ENCODE measurements around the gene SUCLG2. TPM values are rescaled to one million over a fixed set of nuclear protein-coding genes. Genes with fewer than 3 reads are reported as not detected.

The SUCLG2 gene
- total RNA-seq, 1 donor: 56.8 TPM

DNA sequence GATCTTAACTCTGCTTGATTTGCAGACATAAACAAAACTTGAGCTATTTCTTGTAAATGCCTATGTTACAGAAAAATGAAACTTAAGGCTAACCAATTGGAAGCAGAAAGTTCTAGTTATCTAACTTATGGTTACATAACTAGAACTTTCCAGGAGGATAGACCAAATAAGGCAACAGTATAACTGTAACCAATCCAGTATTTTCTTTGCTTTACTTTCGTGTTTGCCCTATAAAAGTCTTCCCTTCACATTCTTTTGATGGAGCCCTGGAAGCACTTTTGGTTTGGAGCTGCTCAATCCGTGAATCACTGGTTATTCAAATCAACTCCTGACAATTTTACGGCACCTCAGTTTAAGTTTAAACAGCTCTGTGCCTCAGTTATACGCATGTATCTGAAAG lies 164.6 kb downstream of the SUCLG2 start:
- no peak overlapping the region for H3K4me2 ChIP-seq (ENCODE audit: insufficient read depth, low read length)
- H3K27ac ChIP-seq (ENCODE audit: low read depth, low read length): no peak overlapping the region
- no peaks in the 10 kb centered on the region for H3K9me3 ChIP-seq (ENCODE audit: low read depth, low read length)
- no peak overlapping the region for H2AFZ ChIP-seq (ENCODE audit: low read length)
- no peak overlapping the region for H3K4me3 ChIP-seq (ENCODE audit: insufficient read depth, low read length)
- no peaks in the 10 kb centered on the region for H3K4me1 ChIP-seq (ENCODE audit: insufficient read depth, low read length)
- no peaks in the 10 kb centered on the region for H4K20me1 ChIP-seq (ENCODE audit: insufficient read depth, low read length)
- no peaks in the 10 kb centered on the region for H3K27me3 ChIP-seq (ENCODE audit: insufficient read depth, low read length)
- TF ChIP-seq, protein P1, sequence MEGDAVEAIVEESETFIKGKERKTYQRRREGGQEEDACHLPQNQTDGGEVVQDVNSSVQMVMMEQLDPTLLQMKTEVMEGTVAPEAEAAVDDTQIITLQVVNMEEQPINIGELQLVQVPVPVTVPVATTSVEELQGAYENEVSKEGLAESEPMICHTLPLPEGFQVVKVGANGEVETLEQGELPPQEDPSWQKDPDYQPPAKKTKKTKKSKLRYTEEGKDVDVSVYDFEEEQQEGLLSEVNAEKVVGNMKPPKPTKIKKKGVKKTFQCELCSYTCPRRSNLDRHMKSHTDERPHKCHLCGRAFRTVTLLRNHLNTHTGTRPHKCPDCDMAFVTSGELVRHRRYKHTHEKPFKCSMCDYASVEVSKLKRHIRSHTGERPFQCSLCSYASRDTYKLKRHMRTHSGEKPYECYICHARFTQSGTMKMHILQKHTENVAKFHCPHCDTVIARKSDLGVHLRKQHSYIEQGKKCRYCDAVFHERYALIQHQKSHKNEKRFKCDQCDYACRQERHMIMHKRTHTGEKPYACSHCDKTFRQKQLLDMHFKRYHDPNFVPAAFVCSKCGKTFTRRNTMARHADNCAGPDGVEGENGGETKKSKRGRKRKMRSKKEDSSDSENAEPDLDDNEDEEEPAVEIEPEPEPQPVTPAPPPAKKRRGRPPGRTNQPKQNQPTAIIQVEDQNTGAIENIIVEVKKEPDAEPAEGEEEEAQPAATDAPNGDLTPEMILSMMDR (IDR thresholded peaks at IDR 0.05; ENCODE audit: extremely low read depth, low read depth, low read length): no peak
- DNase-seq (ENCODE audit: insufficient read length, low spot score, missing footprints): no peak
- no peaks in the 10 kb centered on the region for H3K79me2 ChIP-seq (ENCODE audit: insufficient read depth, low read length)
- peaks cover 1% of the 10 kb centered on the region for H3K36me3 ChIP-seq (ENCODE audit: insufficient read depth, low read length)

DNA sequence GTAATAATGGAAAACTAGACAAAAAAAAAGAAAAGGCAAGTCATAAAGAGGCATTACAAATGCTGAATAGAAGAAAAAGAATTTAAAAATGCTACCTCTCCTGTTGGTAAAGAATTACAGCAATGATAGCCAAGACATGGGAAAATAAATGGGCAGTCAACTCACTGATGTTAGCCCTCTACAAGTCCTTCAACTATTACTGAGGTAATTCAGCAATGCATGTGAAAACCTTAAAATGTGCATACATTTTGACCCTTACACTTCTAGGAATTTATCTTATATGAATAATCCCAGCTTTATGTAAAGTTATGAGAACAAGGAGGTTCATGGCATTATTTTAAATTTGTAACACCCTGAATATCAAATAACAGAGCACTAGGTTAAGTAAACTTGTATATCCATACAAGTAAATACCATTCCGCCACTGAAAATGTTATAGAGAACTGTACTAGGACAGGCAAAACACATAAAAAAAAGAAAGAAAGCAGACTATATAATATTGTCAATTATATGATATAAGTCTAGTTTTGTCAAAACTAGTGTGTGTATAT lies 166.8 kb downstream of the SUCLG2 start:
- H3K79me2 ChIP-seq (ENCODE audit: insufficient read depth, low read length): no peaks in the 10 kb centered on the region
- no peaks in the 10 kb centered on the region for H3K4me1 ChIP-seq (ENCODE audit: insufficient read depth, low read length)
- DNase-seq (ENCODE audit: insufficient read length, low spot score, missing footprints): no peak
- H3K27me3 ChIP-seq (ENCODE audit: insufficient read depth, low read length): no peaks in the 10 kb centered on the region
- H3K9me3 ChIP-seq (ENCODE audit: low read depth, low read length): no peaks in the 10 kb centered on the region
- H3K36me3 ChIP-seq (ENCODE audit: insufficient read depth, low read length): no peaks in the 10 kb centered on the region
- H3K27ac ChIP-seq (ENCODE audit: low read depth, low read length): no peak overlapping the region
- H3K4me2 ChIP-seq (ENCODE audit: insufficient read depth, low read length): no peak overlapping the region
- no peak overlapping the region for H3K4me3 ChIP-seq (ENCODE audit: insufficient read depth, low read length)
- no peaks in the 10 kb centered on the region for H4K20me1 ChIP-seq (ENCODE audit: insufficient read depth, low read length)
- no peak overlapping the region for H2AFZ ChIP-seq (ENCODE audit: low read length)
- TF ChIP-seq, protein P1 (IDR thresholded peaks at IDR 0.05; ENCODE audit: extremely low read depth, low read depth, low read length): no peak

DNA sequence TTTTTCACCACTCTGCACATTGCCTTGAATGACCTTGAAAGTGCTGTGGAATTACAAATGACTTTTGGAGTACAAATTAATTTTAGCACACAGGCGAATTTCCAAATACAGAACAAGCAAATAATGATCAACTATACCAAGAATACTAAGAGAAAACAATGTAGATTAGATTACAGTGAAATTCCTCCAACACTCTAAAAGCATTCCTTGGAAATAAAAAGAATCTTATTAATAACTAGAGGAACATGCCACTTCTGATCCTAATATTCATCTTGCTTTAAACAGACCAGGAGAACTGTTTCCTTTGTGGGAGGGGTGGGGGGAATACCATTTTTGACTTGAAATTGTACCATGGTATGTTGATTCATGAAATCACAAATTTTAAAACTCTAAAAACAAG lies 167.5 kb downstream of the SUCLG2 start:
- no peak for DNase-seq (ENCODE audit: insufficient read length, low spot score, missing footprints)

DNA sequence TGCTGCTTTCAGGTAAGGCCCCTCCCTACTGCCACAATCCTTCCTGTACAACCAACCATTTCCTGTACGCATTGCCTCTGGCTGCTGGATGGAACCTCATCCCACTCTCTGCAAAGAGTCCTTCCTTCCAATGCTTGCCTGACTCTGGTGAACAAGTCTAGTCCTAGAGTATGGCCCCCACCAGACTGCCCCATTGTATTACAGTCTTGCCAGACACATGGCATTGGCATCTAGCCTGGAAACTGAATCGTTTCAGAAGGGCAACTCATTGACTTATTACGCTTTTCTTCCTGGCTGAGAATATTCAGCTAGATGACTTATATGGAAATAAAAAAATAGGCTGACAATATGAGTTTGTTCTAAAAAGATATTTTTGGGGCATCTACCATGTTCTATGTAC lies 170.3 kb downstream of the SUCLG2 start:
- Histone ChIP-seq H3K79me2 (ENCODE audit: insufficient read depth, low read length) (no peaks in the 10 kb centered on the region), H3K27me3 (ENCODE audit: insufficient read depth, low read length) (no peaks in the 10 kb centered on the region), H3K9me3 (ENCODE audit: low read depth, low read length) (no peaks in the 10 kb centered on the region), H3K36me3 (ENCODE audit: insufficient read depth, low read length) (no peaks in the 10 kb centered on the region), H3K27ac (ENCODE audit: low read depth, low read length) (no peak overlapping the region), H3K4me1 (ENCODE audit: insufficient read depth, low read length) (no peaks in the 10 kb centered on the region), H3K4me2 (ENCODE audit: insufficient read depth, low read length) (no peak overlapping the region), H3K4me3 (ENCODE audit: insufficient read depth, low read length) (no peak overlapping the region), H4K20me1 (ENCODE audit: insufficient read depth, low read length) (no peaks in the 10 kb centered on the region), H2AFZ (ENCODE audit: low read length) (no peak overlapping the region)
- TF ChIP-seq, protein P1 (IDR thresholded peaks at IDR 0.05; ENCODE audit: extremely low read depth, low read depth, low read length): no peak
- no peak for DNase-seq (ENCODE audit: insufficient read length, low spot score, missing footprints)

More for the DNA sequence above, 167.5 kb downstream of the SUCLG2 start:
- Histone ChIP-seq H3K27ac (ENCODE audit: low read depth, low read length) (no peak overlapping the region), H3K79me2 (ENCODE audit: insufficient read depth, low read length) (no peaks in the 10 kb centered on the region), H3K4me2 (ENCODE audit: insufficient read depth, low read length) (no peak overlapping the region), H3K9me3 (ENCODE audit: low read depth, low read length) (no peaks in the 10 kb centered on the region), H3K4me3 (ENCODE audit: insufficient read depth, low read length) (no peak overlapping the region), H3K4me1 (ENCODE audit: insufficient read depth, low read length) (no peaks in the 10 kb centered on the region), H4K20me1 (ENCODE audit: insufficient read depth, low read length) (no peaks in the 10 kb centered on the region), H2AFZ (ENCODE audit: low read length) (no peak overlapping the region), H3K36me3 (ENCODE audit: insufficient read depth, low read length) (no peaks in the 10 kb centered on the region), H3K27me3 (ENCODE audit: insufficient read depth, low read length) (no peaks in the 10 kb centered on the region)
- TF ChIP-seq, protein P1 (IDR thresholded peaks at IDR 0.05; ENCODE audit: extremely low read depth, low read depth, low read length): no peak
